H4 (cell line): Measurements from ENCODE around the gene CACNA2D3. TPM values are rescaled to one million over a fixed set of nuclear protein-coding genes. Genes with fewer than 3 reads are reported as not detected.
A peak's percentile ranks its signal among the peaks of the same experiment; 100 is the strongest.

Source experiments
- DNase-seq: peaks from one replicate; pipeline ENCODE4 v3.0.0-alpha.2; 2015; ENCODE audit warnings: low spot score
- total RNA-seq: library from RNA; depleted of rRNA; stranded (reverse); fragments of >200 nt; shearing (Covaris generic); gene quantifications from 2 replicates; pipeline ENCODE4 v1.2.3, GENCODE V29; 2014

Gene CACNA2D3
- total RNA-seq, 1 experiment from 2014 or later: 4.3 TPM

DNA sequence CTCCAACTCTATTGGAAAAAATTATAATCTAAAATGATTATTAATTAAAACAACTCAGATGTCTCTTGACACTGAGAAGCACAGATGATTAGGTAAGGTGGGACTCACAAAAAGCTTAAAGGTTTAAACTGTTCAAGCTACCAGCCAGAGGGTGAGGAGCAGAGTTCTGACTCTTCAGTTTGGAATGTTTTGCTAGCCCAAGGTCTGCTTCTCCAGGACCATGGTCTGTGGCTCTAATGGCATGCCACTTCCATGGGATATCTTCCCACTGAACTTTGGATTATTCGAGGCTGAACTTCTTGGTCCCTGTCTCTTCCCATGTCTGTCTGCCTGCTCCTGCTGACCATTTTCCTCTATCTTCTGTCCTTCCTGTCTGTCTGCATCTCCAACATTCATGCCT is 49.2 kb downstream of the CACNA2D3 start:
- DNase-seq: no peak

GRCh38 chr3:54171951-54172350 is 49.6 kb downstream of the CACNA2D3 start:
- no peak for DNase-seq

GRCh38 chr3:54173371-54173770 is 51.0 kb downstream of the CACNA2D3 start:
- no peak for DNase-seq

DNA sequence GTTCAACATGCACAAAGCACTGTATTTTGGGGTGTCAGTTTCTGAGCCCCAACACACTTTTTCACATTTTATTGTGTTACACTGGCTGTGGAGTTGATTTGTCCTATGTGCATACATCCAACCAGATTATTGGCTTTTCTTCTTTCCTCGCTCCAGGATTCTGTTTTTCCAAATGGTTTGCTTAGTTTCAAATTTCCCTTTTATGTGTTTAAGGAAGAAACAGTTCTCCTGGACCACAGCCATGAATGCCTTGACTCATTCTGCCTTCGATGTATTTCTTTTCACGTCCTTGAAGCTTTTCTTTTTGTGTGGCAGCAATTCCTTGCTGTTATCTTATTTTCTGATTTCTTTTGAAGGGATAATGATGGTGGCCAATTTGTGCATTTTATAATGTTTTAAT is 53.8 kb downstream of the CACNA2D3 start:
- DNase-seq: peak; percentile 18

GRCh38 chr3:54177816-54178215 is 55.5 kb downstream of the CACNA2D3 start:
- no peak for DNase-seq

GRCh38 chr3:54178376-54178775 is 56.0 kb downstream of the CACNA2D3 start:
- DNase-seq: no peak

GRCh38 chr3:54180921-54181320 is 58.6 kb downstream of the CACNA2D3 start:
- DNase-seq: no peak

- no peak for DNase-seq
Measured at GRCh38 chr3:54182242-54182641, 59.9 kb downstream of the CACNA2D3 start.

DNA sequence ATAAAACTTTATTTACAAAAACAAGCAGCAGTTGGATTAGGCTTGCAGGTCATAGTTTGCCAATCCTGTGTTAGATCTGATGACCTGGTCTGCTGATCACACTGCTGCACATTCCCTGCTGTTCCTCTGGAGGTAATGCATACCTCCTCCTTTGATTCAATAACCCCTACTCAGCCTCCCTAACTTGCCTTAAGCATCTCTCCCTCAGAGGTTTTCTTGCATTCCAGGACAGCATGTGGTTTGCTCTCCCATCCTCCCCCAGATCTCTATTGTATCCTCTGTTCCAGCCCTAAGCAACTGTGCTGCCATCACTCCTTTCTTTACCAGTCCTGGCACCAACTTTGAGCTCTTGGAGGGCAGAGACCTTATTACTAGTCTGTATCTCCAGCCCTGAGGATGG is 63.4 kb downstream of the CACNA2D3 start:
- DNase-seq: no peak

DNA sequence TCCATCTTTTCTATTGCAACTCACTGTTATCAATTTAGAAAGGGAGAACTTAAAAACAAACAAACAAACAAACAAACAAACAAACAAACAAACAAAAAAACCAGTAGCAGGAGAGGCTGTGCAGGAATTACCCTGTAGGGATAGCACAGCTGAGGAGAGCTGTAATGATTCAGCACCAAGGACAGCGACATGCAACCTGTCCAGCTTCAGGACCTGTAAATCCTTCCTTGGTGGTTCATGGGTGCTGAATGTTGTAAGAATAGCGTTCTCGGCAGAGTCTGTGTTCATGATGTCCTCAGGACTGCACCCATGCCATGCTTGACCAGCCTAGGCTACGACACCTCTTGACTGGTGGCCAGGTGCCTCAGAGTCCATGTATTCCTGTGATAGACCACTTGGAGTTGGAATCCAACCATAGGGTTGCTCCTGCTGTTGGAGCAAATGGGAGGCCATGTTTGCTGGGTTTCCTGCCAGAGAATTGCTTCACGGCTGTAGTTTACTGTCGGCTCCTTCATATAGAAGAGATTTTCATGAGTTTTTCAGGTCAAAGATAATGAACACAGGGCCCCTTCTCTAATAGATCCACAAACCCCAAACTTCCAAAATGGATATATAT is 65.9 kb downstream of the CACNA2D3 start:
- DNase-seq: peak; percentile 53

- no peak for DNase-seq
Measured at GRCh38 chr3:54191220-54191619, 68.9 kb downstream of the CACNA2D3 start.

DNA sequence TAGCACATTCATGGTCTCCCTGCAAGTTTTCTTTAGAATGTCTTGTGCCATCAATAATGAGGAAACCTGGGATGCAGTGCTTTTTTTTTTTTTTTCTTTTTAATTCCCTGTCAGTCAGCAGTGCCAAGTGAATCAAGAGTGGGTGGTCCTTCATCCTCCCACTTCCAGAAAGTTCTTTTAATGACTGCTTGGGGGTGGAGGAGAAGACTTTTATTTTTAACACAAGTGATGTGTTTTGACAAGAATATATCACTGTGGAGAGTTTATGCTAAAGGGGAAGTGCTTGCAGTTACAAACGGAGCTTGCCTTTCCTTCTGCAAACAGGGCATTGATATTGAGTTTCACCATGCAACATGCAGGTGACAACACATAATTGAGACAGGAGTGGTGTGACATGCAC is 69.7 kb downstream of the CACNA2D3 start:
- no peak for DNase-seq

DNA sequence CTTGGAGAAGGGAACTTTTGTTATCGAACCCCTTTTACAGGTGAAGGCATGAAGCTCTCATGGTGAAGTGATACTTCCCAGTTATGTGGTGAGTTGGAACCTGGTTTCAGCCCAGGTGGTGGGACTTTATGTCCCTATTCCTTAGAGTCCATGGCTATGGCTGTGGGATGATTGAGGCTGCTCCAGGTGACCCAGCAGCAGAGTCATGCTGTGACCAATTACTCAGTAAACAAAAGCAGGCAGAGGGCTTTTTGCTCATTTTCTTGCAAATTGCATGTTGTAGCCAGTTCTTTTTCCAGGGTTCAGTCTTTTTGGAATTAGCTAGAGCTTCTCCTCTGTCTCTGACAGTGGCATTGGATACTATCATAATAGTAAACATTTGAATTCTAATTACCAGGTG is 70.7 kb downstream of the CACNA2D3 start:
- no peak for DNase-seq

- DNase-seq: no peak
Measured at GRCh38 chr3:54196360-54196991, 74.1 kb downstream of the CACNA2D3 start.

DNA sequence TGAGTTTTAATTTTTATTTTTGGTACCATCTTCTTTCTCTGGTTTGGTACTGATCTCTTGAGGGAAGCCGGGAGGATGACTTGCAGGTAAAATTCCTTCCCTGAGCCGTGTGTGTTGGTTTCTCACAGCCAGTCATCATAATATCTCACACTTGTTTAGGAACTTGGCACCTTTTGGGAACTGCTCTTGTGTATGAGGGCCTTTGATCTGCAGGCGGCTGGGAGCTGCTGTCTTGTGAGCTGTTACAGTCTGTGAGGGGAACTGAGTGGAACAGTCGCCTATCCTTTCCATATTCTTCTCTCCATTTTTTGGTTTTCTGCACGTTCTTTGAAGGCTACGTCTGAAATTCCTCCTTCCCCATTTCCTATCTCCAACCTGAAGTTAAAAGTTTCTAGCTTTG is 75.2 kb downstream of the CACNA2D3 start:
- no peak for DNase-seq

DNA sequence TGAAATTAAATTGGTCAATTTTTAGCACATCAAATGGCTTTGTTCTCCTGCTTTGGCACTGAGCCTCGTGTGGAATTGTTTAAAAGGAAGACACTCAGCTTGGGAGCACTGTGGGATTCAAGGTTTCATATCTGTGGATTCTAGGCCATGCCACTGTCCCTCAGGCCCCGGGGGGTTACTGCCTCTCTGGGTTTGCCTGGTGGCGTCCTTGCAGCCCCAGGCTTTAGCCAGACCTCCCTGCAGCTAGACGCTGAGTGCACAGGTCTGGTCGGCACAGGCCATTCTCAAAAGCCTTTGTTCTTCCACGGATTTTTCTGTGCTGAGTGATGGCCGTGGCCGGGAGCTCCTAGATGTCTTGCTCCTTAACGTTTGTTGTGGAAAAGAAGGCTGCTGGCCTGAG is 76.2 kb downstream of the CACNA2D3 start:
- no peak for DNase-seq

DNA sequence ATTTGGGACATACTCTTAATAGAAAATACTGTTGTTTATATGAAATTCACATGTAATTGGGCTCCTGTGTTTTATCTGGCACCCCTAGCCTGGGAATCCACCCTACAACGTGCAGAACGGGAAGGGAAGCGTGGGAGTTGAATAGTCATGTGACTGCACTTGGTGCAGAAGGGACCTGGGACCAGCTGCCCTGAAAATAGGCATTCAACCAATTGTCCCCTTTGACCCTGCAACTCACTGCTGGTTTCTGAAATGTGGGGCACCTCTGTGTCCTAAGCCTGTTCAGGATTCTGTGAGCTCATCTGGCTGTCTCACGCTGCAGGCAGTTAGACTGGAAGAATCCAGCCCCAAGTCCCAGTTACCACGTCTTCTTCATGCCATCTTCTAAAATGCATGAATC is 79.7 kb downstream of the CACNA2D3 start:
- DNase-seq: no peak

DNA sequence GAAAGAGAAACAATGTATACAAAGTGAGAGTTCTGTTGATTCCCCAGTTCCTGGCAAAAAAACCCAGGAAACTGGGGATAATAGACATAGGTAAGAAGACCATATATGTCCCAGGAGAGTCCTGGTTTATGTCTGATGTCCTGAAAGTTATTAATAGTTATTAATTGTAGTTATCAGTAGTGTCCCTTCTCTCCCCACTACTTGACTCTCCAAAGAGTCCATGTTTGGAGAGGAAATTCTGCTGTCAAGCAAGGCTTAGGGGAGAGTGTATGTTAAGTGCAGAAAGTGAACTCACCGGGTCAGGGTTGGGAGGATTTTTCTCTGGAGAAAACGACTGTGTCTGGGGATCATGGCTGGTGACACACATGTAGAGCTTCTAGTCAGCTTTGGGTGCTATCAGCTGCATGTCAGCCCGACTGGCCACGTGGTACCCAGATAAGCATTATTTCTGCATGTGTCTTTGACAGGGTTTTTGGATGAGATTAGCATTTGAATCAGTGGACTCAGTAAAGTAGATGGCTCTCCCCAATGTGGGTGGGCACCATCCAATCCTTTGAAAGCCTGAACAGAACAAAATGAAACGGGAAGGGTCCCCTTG is 80.4 kb downstream of the CACNA2D3 start:
- DNase-seq: no peak

DNA sequence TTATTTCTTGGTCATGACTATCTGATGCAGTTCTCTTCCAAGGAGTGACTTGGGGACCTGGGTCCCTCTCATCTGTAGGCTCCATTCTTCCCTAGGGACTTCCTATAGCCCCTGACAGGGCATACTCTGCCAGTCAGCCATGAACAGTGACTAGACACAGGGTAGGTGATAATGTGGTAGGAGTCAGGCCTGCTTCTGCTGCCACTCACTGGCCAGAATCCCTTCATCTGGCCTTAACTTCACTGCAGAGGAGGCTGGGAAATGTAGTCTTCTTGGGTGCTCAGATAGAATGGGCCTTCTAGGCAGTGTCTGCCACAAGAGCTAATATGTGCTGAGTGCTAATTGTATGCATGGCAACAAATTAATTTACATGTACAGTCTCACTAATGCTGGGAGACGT is 84.5 kb downstream of the CACNA2D3 start:
- DNase-seq: no peak

- DNase-seq: no peak
Measured at GRCh38 chr3:54211097-54211496, 88.7 kb downstream of the CACNA2D3 start.

GRCh38 chr3:54212723-54213122 is 90.4 kb downstream of the CACNA2D3 start:
- DNase-seq: no peak

DNA sequence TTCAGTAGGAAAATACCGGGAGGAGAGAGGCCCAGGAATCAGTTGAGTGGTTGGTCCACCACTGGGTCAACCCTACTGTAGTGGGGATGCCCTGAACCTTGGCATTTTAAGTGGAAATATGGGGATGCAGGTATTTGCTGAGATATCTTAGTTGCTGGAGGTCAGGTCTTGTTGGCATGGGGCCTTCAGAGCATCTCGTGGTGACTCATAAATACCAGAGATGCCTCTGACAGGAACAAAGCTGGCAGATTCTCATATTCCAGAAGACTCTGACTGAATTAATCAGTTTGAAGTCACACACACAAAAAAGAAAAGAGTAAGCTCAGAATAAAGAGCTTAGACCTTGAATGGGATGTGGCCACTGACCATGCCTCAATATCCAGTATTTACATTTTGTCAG is 91.6 kb downstream of the CACNA2D3 start:
- DNase-seq: no peak

DNA sequence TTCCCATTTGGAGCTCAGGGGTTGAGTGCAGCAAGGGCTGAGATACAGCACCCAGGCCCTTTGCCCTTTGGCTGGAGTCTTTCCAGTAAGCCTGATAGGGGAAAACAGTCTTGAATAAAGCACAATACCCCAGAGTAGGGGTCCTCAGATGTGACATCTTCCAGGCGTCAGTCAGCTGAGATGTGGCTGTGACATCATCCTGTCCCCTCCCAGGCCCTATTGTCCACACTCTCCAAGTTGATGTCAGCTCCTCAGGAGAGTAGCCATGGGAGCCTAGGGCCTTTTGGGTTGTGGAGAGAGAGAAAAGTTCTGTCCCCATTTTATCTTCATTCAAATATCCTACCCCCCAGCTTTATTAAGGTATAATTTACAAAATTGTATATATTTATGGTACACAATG is 92.5 kb downstream of the CACNA2D3 start:
- DNase-seq: no peak

GRCh38 chr3:54215521-54215920 is 93.2 kb downstream of the CACNA2D3 start:
- no peak for DNase-seq
